Measurements from ENCODE around the gene HSFX3. TPM values are rescaled to one million over a fixed set of nuclear protein-coding genes. Genes with fewer than 3 reads are reported as not detected.

The HSFX3 gene
- total and polyA plus RNA-seq, 2 of the 8 experiments (the other 6 are each of a cell fraction or from before 2014, with no cell fraction given), result not detected

DNA sequence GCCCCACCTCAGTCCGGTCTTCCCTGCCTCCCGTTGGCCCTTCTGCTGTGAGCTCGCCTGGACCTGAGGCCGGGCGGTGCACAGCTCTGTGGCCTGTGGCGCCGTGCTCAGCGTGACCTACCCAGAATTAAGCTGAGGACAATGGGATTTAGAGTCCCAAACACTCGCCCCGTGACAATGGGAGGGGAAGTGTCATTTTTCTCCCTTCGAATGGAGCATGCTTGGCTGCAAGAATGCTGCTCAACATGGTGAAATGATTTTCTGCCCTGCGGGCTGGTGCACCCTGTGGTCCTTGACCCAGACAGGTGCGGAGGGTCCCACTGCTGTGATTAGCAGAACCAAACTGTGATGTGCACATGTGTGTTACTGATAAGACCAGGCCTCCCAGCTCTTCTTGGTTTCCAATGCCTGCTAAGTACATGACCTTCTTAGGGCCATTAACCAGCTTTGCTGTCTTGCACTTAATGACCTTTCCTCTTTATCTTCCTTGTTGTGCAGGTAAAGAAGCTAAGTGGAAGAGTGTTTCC lies 8.1 kb downstream of the HSFX3 start:
- no peaks in the 10 kb centered on the region for H3K79me2 ChIP-seq (ENCODE audit: control insufficient read depth in 1 of 2, insufficient read depth in 2 of 2, low read length in 2 of 2)
- peak overlapping the region; percentile 89 to 94 for H3K4me2 ChIP-seq (ENCODE audit: insufficient read depth in 1 of 2, low read depth in 2 of 2, low read length in 2 of 2)
- H3K9me3 ChIP-seq (ENCODE audit: insufficient read depth in 2 of 2, low read depth in 1 of 2, low read length in 1 of 2), result no peaks in the 10 kb centered on the region
- no peaks in the 10 kb centered on the region for H3K79me1 ChIP-seq (ENCODE audit: low read depth, low read length)
- H2BK120ac ChIP-seq (replicated peaks; ENCODE audit: low read depth, low read length), result no peak overlapping the region
- H3K4me1 ChIP-seq (replicated peaks in 1 of 4; ENCODE audit: control insufficient read depth in 3 of 4, insufficient read depth in 4 of 4, low read length in 3 of 4), result peaks cover 0 to 7% (median 4%) of the 10 kb centered on the region in 4 experiments; a peak in 3 of 7 replicates
- peak overlapping the region; percentile 46 to 68 (median 58) for H3K4me3 ChIP-seq (ENCODE audit: extremely low read depth in 1 of 4, insufficient read depth in 2 of 4, low read depth in 3 of 4, low read length in 4 of 4)
- no peak overlapping the region for H3K14ac ChIP-seq (ENCODE audit: insufficient read length)
- no peak overlapping the region for H3K4ac ChIP-seq (replicated peaks; ENCODE audit: insufficient read length, low read depth, low read length)
- no peak overlapping the region for H3K18ac ChIP-seq (ENCODE audit: extremely low read depth, low read length)
- ChIA-PET POLR2A (ENCODE audit: partially characterized antibody) (no interaction called here), CTCF (ENCODE audit: partially characterized antibody) (interaction anchor here (1.6 kb wide), 1 partner anchor 13 kb away, joined by 5 read pairs; no protein-coding TSS in a partner anchor)
- H2BK15ac ChIP-seq (ENCODE audit: low read length), result no peak overlapping the region
- no peak overlapping the region for H3K23ac ChIP-seq (ENCODE audit: insufficient read length)
- H2AFZ ChIP-seq (ENCODE audit: low read length), result 0 out of 2 replicates have a peak overlapping the region, but pooled peaks have one; percentile 81
- H4K91ac ChIP-seq (replicated peaks; ENCODE audit: insufficient read length, low read length), result no peak overlapping the region
- H4K20me1 ChIP-seq (replicated peaks in 1 of 2; ENCODE audit: control insufficient read depth in 1 of 2, insufficient read depth in 2 of 2, low read length in 2 of 2), result no peaks in the 10 kb centered on the region
- no peak overlapping the region for H2AK5ac ChIP-seq (ENCODE audit: low read depth, low read length)
- H3K27ac ChIP-seq (ENCODE audit: low read depth, low read length), result no peak overlapping the region
- FAIRE-seq (no peak), DNase-seq (ENCODE audit: low read depth in 1 of 2, low spot score in 2 of 2) (no peak)
- no peak overlapping the region for H2BK12ac ChIP-seq (ENCODE audit: low read depth, low read length)
- 27% methylated on average over 10 of the region's 13 CpGs; no CpG with 5 or more reads in 1 of the 2 experiments for WGBS, 2 experiments (ENCODE audit: extremely low coverage in 1 of 2, insufficient coverage in 1 of 2, insufficient read length in 1 of 2, insufficient replicate concordance in 2 of 2, low coverage in 1 of 2, low lambda C conversion rate in 2 of 2, missing lambda C conversion rate in 1 of 2)
- no peaks in the 10 kb centered on the region for H3K36me3 ChIP-seq (ENCODE audit: control insufficient read depth in 2 of 4, insufficient read depth in 4 of 4, low read length in 3 of 4)
- no peak overlapping the region for H3K9ac ChIP-seq (replicated peaks in 1 of 4; ENCODE audit: extremely low read depth in 1 of 4, low read depth in 3 of 4, low read length in 3 of 4)
- H4K8ac ChIP-seq (ENCODE audit: extremely low read depth, insufficient read depth, low read length), result no peak overlapping the region
- H3K23me2 ChIP-seq (ENCODE audit: low read depth, low read length), result peaks cover 9% of the 10 kb centered on the region; the same call in 1 of the 2 replicates
- no peak overlapping the region for H2BK20ac ChIP-seq (ENCODE audit: low read length)
- no peak overlapping the region for H3K56ac ChIP-seq (replicated peaks; ENCODE audit: insufficient read length, low read depth, low read length)
- H2BK5ac ChIP-seq (ENCODE audit: low read depth, low read length), result no peak overlapping the region
- no peaks in the 10 kb centered on the region; a peak in 1 of 7 replicates for H3K27me3 ChIP-seq (replicated peaks in 1 of 4; ENCODE audit: control insufficient read depth in 3 of 4, extremely low read depth in 1 of 4, insufficient read depth in 3 of 4, low read length in 3 of 4)
- H4K5ac ChIP-seq (ENCODE audit: insufficient read length, low read depth, low read length), result no peak overlapping the region
- no peak for TF ChIP-seq RAD21 (IDR thresholded peaks at IDR 0.05 in 1 of 2, conservative IDR thresholded peaks at IDR 0.05 in 1 of 2; ENCODE audit: low read depth in 2 of 2, low read length in 2 of 2)
- TF ChIP-seq, protein P1, sequence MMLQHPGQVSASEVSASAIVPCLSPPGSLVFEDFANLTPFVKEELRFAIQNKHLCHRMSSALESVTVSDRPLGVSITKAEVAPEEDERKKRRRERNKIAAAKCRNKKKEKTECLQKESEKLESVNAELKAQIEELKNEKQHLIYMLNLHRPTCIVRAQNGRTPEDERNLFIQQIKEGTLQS (IDR thresholded peaks at IDR 0.05; ENCODE audit: insufficient read depth, low read depth, low read length), result no peak
- no peak for TF ChIP-seq SIRT6 (IDR thresholded peaks at IDR 0.05; ENCODE audit: low read length)
- no peak for TF ChIP-seq CTBP2 (IDR thresholded peaks at IDR 0.05; ENCODE audit: borderline replicate concordance, insufficient read depth, insufficient read length, low read length)
- TF ChIP-seq SUZ12 (IDR thresholded peaks at IDR 0.05; ENCODE audit: low read length), result no peak
